ENCODE measurements around the gene TYRO3.

Gene TYRO3

DNA sequence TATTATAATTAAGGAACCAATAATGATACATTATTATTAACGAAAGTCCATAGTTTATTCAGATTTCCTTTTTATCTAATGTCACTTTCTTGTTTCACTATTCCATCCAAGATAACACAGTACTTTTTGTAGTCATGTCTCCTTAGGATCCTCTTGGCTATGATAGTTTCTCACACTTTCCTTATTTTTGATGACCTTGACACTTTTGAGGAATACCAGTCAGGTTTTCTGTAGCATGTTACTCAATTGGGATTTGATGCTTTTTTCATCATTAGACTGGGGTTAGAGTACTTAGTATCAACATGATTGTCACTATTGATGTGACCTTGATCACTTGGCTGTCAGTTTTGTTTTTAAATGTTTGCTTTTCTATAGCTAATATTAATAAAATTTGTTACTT lies 68.2 kb downstream of the TYRO3 start:
- Histone ChIP-seq H3K27me3 (ENCODE audit: control insufficient read depth in 1 of 2, insufficient read depth in 2 of 2, low read length in 2 of 2) (no peaks in the 10 kb centered on the region), H3K9me3 (ENCODE audit: control insufficient read depth in 1 of 2, low read length in 2 of 2) (no peaks in the 10 kb centered on the region), H3K27ac (ENCODE audit: low read depth, low read length) (no peak overlapping the region), H3K36me3 (ENCODE audit: control insufficient read depth in 1 of 2, insufficient read depth in 2 of 2, low read length in 2 of 2) (no peaks in the 10 kb centered on the region), H3K9ac (ENCODE audit: low read depth in 1 of 2, low read length in 2 of 2) (no peak overlapping the region), H3K4me1 (ENCODE audit: control insufficient read depth in 1 of 2, insufficient read depth in 2 of 2, low read length in 2 of 2) (peaks cover 5 to 10% of the 10 kb centered on the region in 2 donors), H3K4me3 (ENCODE audit: low read depth in 1 of 2, low read length in 2 of 2) (no peak overlapping the region)

GRCh38 chr15:41629463-41629862 lies 70.5 kb downstream of the TYRO3 start:
- H3K4me1 ChIP-seq (ENCODE audit: control insufficient read depth in 1 of 2, insufficient read depth in 2 of 2, low read length in 2 of 2), result peaks cover 5 to 13% of the 10 kb centered on the region in 2 donors
- H3K27ac ChIP-seq (ENCODE audit: low read depth, low read length), result no peak overlapping the region
- H3K9me3 ChIP-seq (ENCODE audit: control insufficient read depth in 1 of 2, low read length in 2 of 2), result no peaks in the 10 kb centered on the region
- no peak overlapping the region for H3K4me3 ChIP-seq (ENCODE audit: low read depth in 1 of 2, low read length in 2 of 2)
- H3K27me3 ChIP-seq (ENCODE audit: control insufficient read depth in 1 of 2, insufficient read depth in 2 of 2, low read length in 2 of 2), result no peaks in the 10 kb centered on the region
- no peak overlapping the region for H3K9ac ChIP-seq (ENCODE audit: low read depth in 1 of 2, low read length in 2 of 2)
- no peaks in the 10 kb centered on the region for H3K36me3 ChIP-seq (ENCODE audit: control insufficient read depth in 1 of 2, insufficient read depth in 2 of 2, low read length in 2 of 2)

DNA sequence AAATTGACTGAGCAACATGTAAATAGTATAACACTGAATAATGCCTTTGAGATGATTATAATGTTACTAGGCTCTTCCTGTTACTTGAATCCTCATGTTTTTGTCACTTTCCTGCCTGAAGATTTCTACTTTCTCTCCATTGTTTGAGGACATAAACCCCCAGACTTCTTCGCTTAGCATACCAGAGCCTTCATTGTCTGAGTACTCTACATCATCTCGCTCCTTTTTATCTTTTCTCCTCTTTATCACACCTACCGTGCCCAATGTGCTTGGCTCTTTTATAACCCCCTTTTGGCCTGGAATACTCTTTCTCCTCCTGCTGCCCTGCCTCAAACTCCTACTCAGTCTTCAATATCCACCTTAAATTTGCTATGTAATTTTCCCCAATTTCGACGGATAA lies 70.9 kb downstream of the TYRO3 start:
- H3K9ac ChIP-seq (ENCODE audit: low read depth in 1 of 2, low read length in 2 of 2), result no peak overlapping the region
- H3K4me3 ChIP-seq (ENCODE audit: low read depth in 1 of 2, low read length in 2 of 2), result no peak overlapping the region
- H3K4me1 ChIP-seq (ENCODE audit: control insufficient read depth in 1 of 2, insufficient read depth in 2 of 2, low read length in 2 of 2), result peaks cover 5 to 14% of the 10 kb centered on the region in 2 donors
- no peaks in the 10 kb centered on the region for H3K36me3 ChIP-seq (ENCODE audit: control insufficient read depth in 1 of 2, insufficient read depth in 2 of 2, low read length in 2 of 2)
- no peak overlapping the region for H3K27ac ChIP-seq (ENCODE audit: low read depth, low read length)
- no peaks in the 10 kb centered on the region for H3K9me3 ChIP-seq (ENCODE audit: control insufficient read depth in 1 of 2, low read length in 2 of 2)
- H3K27me3 ChIP-seq (ENCODE audit: control insufficient read depth in 1 of 2, insufficient read depth in 2 of 2, low read length in 2 of 2), result no peaks in the 10 kb centered on the region

GRCh38 chr15:41630616-41631217 lies 71.7 kb downstream of the TYRO3 start:
- Histone ChIP-seq H3K4me1 (ENCODE audit: control insufficient read depth in 1 of 2, insufficient read depth in 2 of 2, low read length in 2 of 2) (peaks cover 5 to 14% of the 10 kb centered on the region in 2 donors), H3K4me3 (ENCODE audit: low read depth in 1 of 2, low read length in 2 of 2) (no peak overlapping the region), H3K27ac (ENCODE audit: low read depth, low read length) (no peak overlapping the region), H3K36me3 (ENCODE audit: control insufficient read depth in 1 of 2, insufficient read depth in 2 of 2, low read length in 2 of 2) (no peaks in the 10 kb centered on the region), H3K9me3 (ENCODE audit: control insufficient read depth in 1 of 2, low read length in 2 of 2) (no peaks in the 10 kb centered on the region), H3K9ac (ENCODE audit: low read depth in 1 of 2, low read length in 2 of 2) (no peak overlapping the region), H3K27me3 (ENCODE audit: control insufficient read depth in 1 of 2, insufficient read depth in 2 of 2, low read length in 2 of 2) (no peaks in the 10 kb centered on the region)

- Histone ChIP-seq H3K27me3 (ENCODE audit: control insufficient read depth in 1 of 2, insufficient read depth in 2 of 2, low read length in 2 of 2) (no peaks in the 10 kb centered on the region), H3K36me3 (ENCODE audit: control insufficient read depth in 1 of 2, insufficient read depth in 2 of 2, low read length in 2 of 2) (no peaks in the 10 kb centered on the region), H3K9me3 (ENCODE audit: control insufficient read depth in 1 of 2, low read length in 2 of 2) (no peaks in the 10 kb centered on the region), H3K4me1 (ENCODE audit: control insufficient read depth in 1 of 2, insufficient read depth in 2 of 2, low read length in 2 of 2) (peaks cover 5 to 14% of the 10 kb centered on the region in 2 donors), H3K4me3 (ENCODE audit: low read depth in 1 of 2, low read length in 2 of 2) (no peak overlapping the region), H3K9ac (ENCODE audit: low read depth in 1 of 2, low read length in 2 of 2) (no peak overlapping the region), H3K27ac (ENCODE audit: low read depth, low read length) (no peak overlapping the region)
These were observed 73.0 kb downstream of the TYRO3 start for GRCh38 chr15:41631880-41632470.
